Activated T-cell treated with anti-CD3 and anti-CD28 coated beads, Interleukin-2, amount 50 U/mL, for 24 hours (primary cell): Measurements from ENCODE around the gene RNF112.
A peak's percentile ranks its signal among the peaks of the same experiment; 100 is the strongest.

Experiments used
- DNase-seq: peaks from one replicate; pipeline ENCODE4 v3.0.0-alpha.2; 2020
- H3K27ac Mint-ChIP-seq: 2 replicates; pipeline ENCODE4 v1.8.0; 2020; ENCODE audit warnings: mild to moderate bottlenecking, mixed read lengths
- H3K27me3 Mint-ChIP-seq: 2 replicates; pipeline ENCODE4 v1.8.0; 2020; ENCODE audit warnings: mixed read lengths
- H3K36me3 Mint-ChIP-seq: 2 replicates; pipeline ENCODE4 v1.8.0; 2020; ENCODE audit warnings: low read depth, mixed read lengths
- H3K4me1 Mint-ChIP-seq: 2 replicates; pipeline ENCODE4 v1.8.0; 2020; ENCODE audit warnings: low read depth, mixed read lengths
- H3K4me3 Mint-ChIP-seq: 2 replicates; pipeline ENCODE4 v1.8.0; 2020; ENCODE audit warnings: mild to moderate bottlenecking, moderate library complexity, mixed read lengths
- H3K9me3 Mint-ChIP-seq: 2 replicates; pipeline ENCODE4 v1.8.0; 2020; ENCODE audit warnings: mixed read lengths

RNF112 gene, protein sequence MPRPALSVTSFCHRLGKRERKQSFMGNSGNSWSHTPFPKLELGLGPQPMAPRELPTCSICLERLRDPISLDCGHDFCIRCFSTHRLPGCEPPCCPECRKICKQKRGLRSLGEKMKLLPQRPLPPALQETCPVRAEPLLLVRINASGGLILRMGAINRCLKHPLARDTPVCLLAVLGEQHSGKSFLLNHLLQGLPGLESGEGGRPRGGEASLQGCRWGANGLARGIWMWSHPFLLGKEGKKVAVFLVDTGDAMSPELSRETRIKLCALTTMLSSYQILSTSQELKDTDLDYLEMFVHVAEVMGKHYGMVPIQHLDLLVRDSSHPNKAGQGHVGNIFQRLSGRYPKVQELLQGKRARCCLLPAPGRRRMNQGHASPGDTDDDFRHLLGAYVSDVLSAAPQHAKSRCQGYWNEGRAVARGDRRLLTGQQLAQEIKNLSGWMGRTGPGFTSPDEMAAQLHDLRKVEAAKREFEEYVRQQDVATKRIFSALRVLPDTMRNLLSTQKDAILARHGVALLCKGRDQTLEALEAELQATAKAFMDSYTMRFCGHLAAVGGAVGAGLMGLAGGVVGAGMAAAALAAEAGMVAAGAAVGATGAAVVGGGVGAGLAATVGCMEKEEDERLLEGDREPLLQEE

DNA sequence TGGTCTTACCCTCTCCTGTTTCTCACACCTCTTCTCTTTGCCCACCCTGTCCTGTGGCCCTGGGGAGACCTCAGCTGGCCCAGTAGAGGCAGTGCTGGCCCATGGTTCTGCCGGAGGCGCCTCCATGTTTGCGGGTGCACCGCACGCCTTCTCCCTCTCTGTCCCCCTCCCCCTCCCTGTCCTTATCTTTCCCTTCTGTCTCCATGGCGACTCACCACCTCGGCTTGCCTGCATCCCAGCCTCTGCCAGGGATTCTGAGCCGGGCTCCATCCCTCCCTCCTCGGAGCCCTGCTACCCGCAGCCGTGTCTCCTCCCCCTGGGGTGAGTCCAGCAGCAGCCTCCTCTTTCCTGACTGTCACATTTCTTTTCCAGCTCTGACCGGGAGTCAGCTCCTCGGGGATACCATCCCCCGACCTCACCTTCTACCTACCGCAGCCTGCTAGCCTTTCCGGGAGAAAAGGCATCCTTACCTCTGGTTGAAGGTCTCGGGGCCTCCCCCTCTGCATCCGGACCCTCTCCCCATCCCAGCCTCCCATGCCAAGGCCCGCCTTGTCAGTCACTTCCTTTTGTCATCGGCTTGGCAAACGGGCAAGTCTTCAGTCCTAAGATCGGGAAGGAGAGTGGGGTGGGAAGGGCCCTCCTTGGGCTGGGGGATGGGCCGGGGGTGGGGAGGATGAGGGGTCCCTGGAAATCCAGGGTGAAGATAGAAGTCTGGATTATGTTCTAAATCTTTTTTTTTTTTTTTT lies at the start of gene RNF112:
RNF112 (plus strand) TSS at position 358 of the 746 bp plus-strand sequence; CDS start at position 535, 177 bp downstream.
- Mint-ChIP-seq H3K36me3 (no peaks in the 10 kb centered on the region), H3K27me3 (no peaks in the 10 kb centered on the region), H3K27ac (no peak within 1 kb of the TSS), H3K4me3 (no peak within 1 kb of the TSS), H3K4me1 (no peaks in the 10 kb centered on the region), H3K9me3 (no peaks in the 10 kb centered on the region)
- DNase-seq = no peak

DNA sequence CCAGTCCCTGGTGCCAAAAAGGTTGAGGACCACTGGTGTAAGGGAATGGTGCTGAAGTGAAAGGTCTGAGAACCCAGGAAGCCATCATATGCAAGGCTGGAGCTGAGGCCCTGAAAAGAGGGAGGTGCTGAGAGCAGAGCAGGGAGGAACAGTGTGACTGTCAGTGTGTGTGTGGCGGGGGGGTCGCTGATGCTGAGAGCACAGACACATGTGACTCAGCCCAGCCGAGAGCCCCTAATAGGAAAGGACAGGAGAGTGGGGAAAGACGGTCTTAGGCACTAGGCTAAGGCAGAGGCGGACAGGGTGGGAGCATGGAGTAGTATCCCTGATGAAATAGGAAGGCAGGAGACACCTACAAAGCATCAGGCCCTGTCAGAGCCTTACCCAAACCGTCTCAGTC lies 49.7 kb upstream of the RNF112 start:
- Mint-ChIP-seq H3K4me1 (peaks cover 10% of the 10 kb centered on the region), H3K9me3 (no peaks in the 10 kb centered on the region), H3K27ac (no peak overlapping the region), H3K27me3 (peaks cover 15% of the 10 kb centered on the region), H3K36me3 (no peaks in the 10 kb centered on the region), H3K4me3 (peak overlapping the region; percentile 84)
- no peak for DNase-seq

DNA sequence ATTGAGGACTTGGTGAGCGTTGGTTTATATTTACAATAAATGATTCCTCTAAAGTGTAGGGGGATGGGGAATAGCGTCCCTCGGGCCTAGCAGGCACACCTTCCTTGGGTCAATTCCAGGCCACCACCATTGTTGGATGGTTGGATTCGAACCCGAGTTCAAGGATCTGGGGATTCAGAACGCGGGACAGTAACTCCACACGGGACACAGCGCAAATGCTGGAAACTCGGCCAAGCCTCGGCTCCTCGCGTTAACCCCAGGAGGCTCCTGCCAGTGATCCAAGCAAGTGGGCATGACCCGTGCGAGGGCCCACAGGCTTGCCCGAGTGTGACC lies 49.1 kb upstream of the RNF112 start:
- H3K36me3 Mint-ChIP-seq = no peaks in the 10 kb centered on the region
- peaks cover 15% of the 10 kb centered on the region for H3K27me3 Mint-ChIP-seq
- H3K9me3 Mint-ChIP-seq = no peaks in the 10 kb centered on the region
- DNase-seq = no peak
- H3K4me3 Mint-ChIP-seq = peak overlapping the region; percentile 84
- H3K27ac Mint-ChIP-seq = peak overlapping the region; percentile 35
- H3K4me1 Mint-ChIP-seq = peaks cover 10% of the 10 kb centered on the region

DNA sequence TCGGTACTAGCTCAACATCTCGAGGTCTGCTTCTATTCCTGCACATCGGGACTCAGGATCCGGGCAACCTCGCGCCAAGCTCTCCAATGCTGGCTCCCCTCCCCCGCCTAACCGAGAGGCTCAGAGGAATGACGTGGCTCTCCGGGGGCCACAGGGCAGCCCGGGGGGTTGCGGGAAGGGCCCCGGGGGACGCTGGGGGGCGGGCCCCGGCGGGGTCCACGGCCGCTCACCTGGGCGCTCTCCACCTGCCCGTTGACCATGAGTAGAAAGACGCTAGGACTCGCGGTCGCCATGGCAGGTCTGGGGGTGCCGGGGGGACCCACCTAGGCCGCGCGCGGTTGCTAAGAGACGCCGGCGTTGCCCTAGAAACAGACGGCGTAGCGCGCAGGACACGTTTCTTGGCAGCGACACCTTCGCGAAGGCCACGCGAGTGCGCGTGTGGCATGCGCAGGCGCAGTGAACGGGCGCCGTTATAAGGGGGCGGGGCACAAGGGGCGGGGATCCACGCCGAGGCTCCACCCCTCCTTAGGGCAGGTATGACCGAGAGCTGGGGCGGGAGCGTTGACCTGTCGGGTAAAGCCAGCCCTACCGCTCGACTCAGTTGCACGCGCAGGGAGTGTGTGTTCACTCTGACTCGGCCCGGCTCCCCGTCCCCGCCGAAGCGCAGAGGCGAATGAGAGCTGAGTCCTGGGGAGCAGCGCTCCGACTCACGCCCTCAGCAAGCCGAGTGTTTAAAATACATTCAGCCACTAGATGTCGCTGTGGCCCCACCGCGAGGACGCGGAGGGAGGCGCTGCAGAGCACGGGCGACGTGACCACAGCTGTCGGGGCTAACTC lies 48.5 kb upstream of the RNF112 start, which contains the start of gene B9D1:
B9D1 (minus strand) TSS at position 447 of the 837 bp plus-strand sequence; CDS start at position 293, 154 bp downstream.
- H3K36me3 Mint-ChIP-seq = no peaks in the 10 kb centered on the region
- H3K4me3 Mint-ChIP-seq = peak within 1 kb of the TSS; percentile 84
- peaks cover 15% of the 10 kb centered on the region for H3K27me3 Mint-ChIP-seq
- H3K9me3 Mint-ChIP-seq = no peaks in the 10 kb centered on the region
- peak within 1 kb of the TSS; percentile 93 for H3K27ac Mint-ChIP-seq
- peak; percentile 98 for DNase-seq
- peaks cover 10% of the 10 kb centered on the region for H3K4me1 Mint-ChIP-seq

DNA sequence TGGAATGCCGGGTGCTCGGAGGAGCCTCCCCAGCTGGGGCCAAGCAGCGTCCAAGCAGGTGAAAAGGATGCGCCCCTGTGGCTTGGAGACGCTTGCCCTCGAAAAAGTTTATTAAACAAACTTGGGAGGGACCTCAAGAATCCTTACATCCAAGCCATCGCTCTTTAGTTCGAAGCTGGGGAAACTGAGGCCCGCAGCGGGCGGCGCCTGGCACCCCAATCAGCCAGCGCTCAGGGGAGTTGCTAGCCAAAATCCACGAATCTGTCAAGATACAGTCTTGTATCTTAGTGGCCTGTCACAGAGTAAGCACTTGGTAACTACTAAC lies 48.0 kb upstream of the RNF112 start:
- Mint-ChIP-seq H3K4me1 (peaks cover 10% of the 10 kb centered on the region), H3K4me3 (peak overlapping the region; percentile 84), H3K9me3 (no peaks in the 10 kb centered on the region), H3K27me3 (peaks cover 15% of the 10 kb centered on the region), H3K27ac (no peak overlapping the region), H3K36me3 (no peaks in the 10 kb centered on the region)
- DNase-seq = no peak

DNA sequence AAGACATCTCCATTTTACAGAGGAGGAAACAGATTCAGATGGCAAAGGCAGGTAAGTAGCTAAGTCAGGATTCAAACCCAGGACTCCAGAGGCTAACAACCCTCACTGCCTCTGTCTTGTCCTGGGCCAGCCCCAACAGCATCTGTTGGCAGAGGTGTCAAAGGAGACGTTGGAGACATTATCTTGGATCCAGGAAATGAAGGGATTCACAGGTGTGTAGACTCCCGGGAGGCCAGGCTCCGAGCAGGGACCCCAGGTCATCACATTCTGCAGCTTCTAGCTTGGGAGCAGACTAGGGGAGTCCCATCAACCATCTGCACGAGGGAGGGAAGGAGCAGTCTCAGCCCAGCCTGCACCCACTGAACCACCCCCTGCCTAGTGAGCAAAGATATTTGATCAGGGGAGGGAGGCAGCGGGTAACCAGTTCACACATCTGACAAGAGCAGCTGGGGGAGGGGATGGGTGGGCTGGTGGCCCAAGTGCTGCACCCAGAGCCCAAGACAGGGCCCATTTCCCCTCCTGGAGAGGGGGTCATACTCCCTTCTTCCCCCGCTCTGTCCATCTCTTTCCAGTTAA lies 47.5 kb upstream of the RNF112 start:
- Mint-ChIP-seq H3K4me3 (no peak overlapping the region), H3K36me3 (no peaks in the 10 kb centered on the region)

DNA sequence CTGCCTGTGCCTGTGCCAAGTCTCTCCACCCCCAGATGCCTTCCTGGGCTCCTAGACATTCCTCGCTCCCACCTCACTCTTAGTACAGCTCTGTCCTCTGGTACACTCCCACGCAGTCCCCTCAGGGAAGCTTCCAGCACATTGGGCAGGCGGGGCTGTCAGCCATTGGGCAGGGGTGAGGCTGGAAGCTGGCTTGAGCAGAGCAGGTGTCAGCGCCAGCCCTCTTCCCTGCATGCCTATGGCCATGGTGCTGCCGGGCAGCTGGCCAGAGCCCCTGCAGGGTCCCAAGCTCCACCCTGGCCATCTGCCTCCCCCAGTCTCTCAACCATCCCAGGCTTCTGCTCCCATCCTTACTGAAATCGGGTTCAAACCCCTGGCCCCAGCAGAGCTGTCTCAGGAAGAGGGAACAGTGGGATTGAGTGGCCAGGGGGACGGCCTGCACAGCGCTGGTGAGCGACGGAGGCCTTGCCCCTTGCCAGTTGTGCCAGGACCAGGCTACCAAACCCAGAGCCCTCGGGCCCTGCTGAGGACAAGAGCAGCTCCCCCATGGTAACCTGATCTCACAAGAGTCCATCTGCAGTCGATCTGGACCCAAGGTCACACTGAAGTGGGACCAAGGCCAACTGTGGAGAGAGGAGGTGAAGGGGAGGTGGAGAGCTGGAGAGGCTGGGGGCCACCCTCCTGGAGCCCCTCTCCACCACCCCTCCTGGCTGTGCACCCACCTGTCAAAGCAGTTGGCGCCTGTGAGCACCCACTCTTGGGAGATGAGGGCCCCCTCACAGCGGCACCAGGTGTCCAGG lies 46.1 kb upstream of the RNF112 start:
- H3K4me1 Mint-ChIP-seq = peaks cover 20% of the 10 kb centered on the region

More for the DNA sequence above, 47.5 kb upstream of the RNF112 start:
- no peak for DNase-seq
- Mint-ChIP-seq H3K4me1 (peaks cover 10% of the 10 kb centered on the region), H3K27ac (no peak overlapping the region), H3K27me3 (peaks cover 15% of the 10 kb centered on the region), H3K9me3 (no peaks in the 10 kb centered on the region)

DNA sequence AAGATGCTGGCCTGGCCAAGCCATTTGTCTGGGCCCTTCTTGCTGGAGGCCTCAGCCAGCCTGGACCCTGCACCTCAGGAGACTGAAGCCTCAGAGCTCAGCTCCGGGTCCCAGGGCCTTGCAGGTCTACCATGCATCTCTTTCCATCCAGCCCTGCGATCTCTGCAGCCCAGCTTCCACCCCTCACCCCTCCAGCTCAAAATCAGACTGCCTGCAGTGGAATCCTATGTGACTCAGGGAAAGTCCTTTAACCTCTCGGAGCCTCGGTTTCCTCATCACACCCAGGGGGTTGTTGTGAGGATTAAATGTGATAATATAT lies 45.6 kb upstream of the RNF112 start:
- H3K27me3 Mint-ChIP-seq = peaks cover 6% of the 10 kb centered on the region
- no peak overlapping the region for H3K27ac Mint-ChIP-seq
- H3K4me1 Mint-ChIP-seq = peaks cover 26% of the 10 kb centered on the region
- DNase-seq = no peak
- H3K9me3 Mint-ChIP-seq = no peaks in the 10 kb centered on the region
- no peak overlapping the region for H3K4me3 Mint-ChIP-seq
- H3K36me3 Mint-ChIP-seq = no peaks in the 10 kb centered on the region

More for the DNA sequence above, 46.1 kb upstream of the RNF112 start:
- H3K27ac Mint-ChIP-seq = no peak overlapping the region
- no peaks in the 10 kb centered on the region for H3K36me3 Mint-ChIP-seq
- no peaks in the 10 kb centered on the region for H3K9me3 Mint-ChIP-seq
- H3K27me3 Mint-ChIP-seq = peaks cover 6% of the 10 kb centered on the region
- H3K4me3 Mint-ChIP-seq = no peak overlapping the region
- no peak for DNase-seq

DNA sequence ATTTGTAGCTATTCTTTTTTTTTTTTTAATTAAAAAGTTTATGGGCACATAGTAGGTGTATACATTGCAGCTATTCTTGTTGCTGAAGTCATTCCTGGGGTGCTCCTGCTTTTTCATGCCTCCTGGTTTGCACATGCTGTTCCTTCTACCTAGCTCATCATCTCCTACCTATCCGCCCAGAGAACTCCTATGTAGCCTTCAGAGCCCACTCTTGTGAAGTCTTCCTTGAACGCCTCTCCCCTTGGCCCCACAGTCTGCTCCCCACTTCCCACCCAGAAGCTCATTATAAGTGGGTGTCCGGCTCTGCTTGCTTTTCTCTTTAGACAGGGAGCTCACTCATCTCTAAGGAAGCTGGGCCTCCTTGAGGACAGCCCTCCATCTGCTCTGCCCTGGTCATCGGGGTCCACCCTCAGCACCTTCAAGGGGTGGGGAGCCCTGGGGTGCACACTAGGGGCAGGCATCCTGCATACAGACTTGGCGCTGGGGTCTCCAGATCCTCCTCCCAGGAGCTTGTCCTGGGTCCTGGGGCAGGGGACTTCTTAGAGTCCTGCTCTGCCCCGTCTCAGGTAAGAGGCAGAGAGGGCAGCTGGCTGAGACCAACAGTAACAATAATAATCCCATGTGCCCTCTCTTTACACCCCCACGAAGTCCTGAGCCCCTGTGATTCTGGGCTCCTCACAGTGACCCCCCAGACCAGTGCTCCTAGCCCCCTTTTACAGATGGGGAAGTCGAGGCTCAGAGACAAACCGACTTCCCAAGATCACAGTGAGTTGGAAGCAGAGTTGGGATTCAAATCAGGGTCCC lies 45.0 kb upstream of the RNF112 start:
- Mint-ChIP-seq H3K9me3 (no peaks in the 10 kb centered on the region), H3K4me3 (no peak overlapping the region), H3K36me3 (no peaks in the 10 kb centered on the region), H3K27me3 (peaks cover 3% of the 10 kb centered on the region), H3K4me1 (peaks cover 32% of the 10 kb centered on the region), H3K27ac (no peak overlapping the region)
- no peak for DNase-seq

DNA sequence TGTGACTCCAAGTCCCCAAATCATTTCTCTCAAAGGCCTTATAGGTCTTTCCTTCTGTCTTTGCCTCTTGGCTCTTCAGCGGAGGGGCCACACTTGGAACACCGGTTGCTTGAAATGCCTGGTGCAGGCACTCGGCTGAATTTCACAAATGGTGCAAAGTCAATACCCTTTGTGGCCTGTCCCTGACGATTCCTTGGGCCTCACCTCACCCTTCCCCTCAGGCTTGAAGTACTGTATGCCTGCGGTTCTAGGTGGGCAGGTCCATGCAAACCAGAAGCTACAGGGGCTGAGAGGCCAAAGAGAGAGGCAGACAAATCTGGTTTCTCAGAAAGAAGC lies 44.4 kb upstream of the RNF112 start:
- H3K27ac Mint-ChIP-seq = no peak overlapping the region
- peaks cover 33% of the 10 kb centered on the region for H3K4me1 Mint-ChIP-seq
- no peaks in the 10 kb centered on the region for H3K36me3 Mint-ChIP-seq

DNA sequence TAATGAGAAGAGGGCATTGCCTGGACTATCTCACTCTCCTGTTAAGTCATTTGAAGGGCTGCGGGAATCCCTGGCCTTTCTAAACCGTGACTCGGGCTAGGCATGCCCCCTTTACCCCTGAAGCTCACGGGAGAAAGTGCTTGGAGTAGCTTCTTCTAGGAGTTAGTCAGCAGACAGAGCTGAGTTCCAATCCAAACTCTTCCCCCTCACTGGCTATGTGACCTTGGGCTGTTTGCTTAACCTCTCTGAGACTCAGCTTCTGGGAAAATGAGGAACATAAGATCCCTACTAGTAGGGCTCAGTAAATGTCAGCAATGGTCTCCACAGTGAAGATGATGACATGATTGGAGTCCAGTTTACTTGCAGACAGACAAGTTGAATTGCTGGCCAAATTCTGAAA lies 42.8 kb upstream of the RNF112 start:
- Mint-ChIP-seq H3K9me3 (no peaks in the 10 kb centered on the region), H3K36me3 (no peaks in the 10 kb centered on the region), H3K27me3 (peaks cover 3% of the 10 kb centered on the region), H3K4me3 (no peak overlapping the region), H3K27ac (no peak overlapping the region), H3K4me1 (peaks cover 33% of the 10 kb centered on the region)
- DNase-seq = no peak

More for the DNA sequence above, 44.4 kb upstream of the RNF112 start:
- DNase-seq = no peak
- H3K27me3 Mint-ChIP-seq = peaks cover 3% of the 10 kb centered on the region
- no peaks in the 10 kb centered on the region for H3K9me3 Mint-ChIP-seq
- H3K4me3 Mint-ChIP-seq = no peak overlapping the region

DNA sequence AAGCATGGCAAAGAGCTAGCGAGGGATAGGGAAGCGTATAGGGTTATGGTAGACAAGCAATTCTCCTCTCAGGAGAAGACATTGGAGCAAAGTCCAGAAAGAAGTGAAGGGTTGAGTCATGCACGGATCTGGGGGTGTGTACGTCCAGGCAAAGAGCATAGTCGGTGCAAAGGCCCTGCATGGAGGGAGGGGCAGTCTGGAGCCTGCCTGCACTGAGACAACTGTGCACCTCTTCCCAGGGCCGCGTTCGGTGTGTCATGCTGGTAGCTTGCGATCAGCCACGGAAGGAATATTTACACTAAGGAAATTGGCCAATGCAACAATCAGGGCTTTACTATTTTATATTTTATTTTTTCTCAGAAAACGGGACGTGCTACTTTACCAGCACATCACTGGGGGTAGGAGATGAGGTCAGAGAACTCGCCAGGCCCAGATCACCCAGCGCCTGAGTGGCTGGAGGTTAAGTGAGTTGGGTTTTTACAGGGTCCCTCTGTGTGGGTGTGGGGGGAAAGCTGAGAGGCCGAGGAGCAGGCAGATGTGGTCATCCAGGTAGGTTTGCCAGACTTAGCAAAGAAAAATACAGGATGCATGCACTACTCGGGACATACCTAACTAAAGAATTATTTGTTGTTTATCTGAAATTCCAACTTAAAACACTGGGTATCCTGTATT lies 41.8 kb upstream of the RNF112 start:
- peaks cover 34% of the 10 kb centered on the region for H3K4me1 Mint-ChIP-seq
- no peaks in the 10 kb centered on the region for H3K27me3 Mint-ChIP-seq
- peak overlapping the region; percentile 40 for H3K27ac Mint-ChIP-seq
- no peaks in the 10 kb centered on the region for H3K9me3 Mint-ChIP-seq
- no peak overlapping the region for H3K4me3 Mint-ChIP-seq
- H3K36me3 Mint-ChIP-seq = no peaks in the 10 kb centered on the region
- DNase-seq = no peak
